Ishikawa (cell line): ENCODE data around the gene PDE4D.

Experiments used
- EGR1 ChIP-seq: IDR thresholded peaks from 2 replicates; pipeline ENCODE4 v1.6.1; 2012
- EP300 ChIP-seq: IDR thresholded peaks from 2 replicates; pipeline ENCODE4 v1.6.1; 2012; ENCODE audit warnings: borderline replicate concordance
- FOXM1 ChIP-seq: IDR thresholded peaks from 2 replicates; pipeline ENCODE4 v1.6.1; 2012; ENCODE audit warnings: low read depth, borderline replicate concordance
- NFIC ChIP-seq: IDR thresholded peaks from 2 replicates; pipeline ENCODE4 v1.6.1; 2012
- RAD21 ChIP-seq: IDR thresholded peaks from 2 replicates; pipeline ENCODE4 v1.6.1; 2012; ENCODE audit warnings: low read depth
- TAF1 ChIP-seq: IDR thresholded peaks from 2 replicates; pipeline ENCODE4 v1.6.1; 2012; ENCODE audit warnings: low read depth, mild to moderate bottlenecking
- TCF12 ChIP-seq: IDR thresholded peaks from 2 replicates; pipeline ENCODE4 v1.6.1; 2012; ENCODE audit warnings: low read depth
- YY1 ChIP-seq: IDR thresholded peaks from 2 replicates; pipeline ENCODE4 v1.6.1; 2012; ENCODE audit warnings: low read depth
- TF ChIP-seq, protein P1 (sequence below): IDR thresholded peaks from 2 replicates; pipeline ENCODE4 v1.6.1; 2012; ENCODE audit warnings: low read depth, mild to moderate bottlenecking
- TF ChIP-seq, protein P2 (sequence below): IDR thresholded peaks from 2 replicates; pipeline ENCODE4 v1.6.1; 2012

DNA sequence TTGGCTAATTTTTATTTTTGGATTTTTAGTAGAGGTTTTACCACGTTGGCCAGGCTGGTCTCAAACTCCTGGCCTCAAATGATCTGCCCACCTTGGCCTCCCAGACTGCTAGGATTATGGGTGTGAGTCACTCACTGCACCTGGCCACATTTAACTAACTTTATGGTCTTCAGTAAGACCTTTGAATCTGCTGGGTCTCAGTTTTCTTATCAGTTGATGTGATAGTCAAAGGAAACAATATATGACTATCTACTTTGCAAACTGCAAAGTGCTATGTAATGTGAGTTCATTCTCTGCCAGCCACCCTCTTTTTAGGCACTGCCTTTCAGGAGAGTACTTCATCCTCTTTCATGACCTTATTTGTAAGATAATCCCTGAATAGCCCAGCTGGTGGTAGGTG is 474.7 kb downstream of the PDE4D start:
- TF ChIP-seq, protein P1, sequence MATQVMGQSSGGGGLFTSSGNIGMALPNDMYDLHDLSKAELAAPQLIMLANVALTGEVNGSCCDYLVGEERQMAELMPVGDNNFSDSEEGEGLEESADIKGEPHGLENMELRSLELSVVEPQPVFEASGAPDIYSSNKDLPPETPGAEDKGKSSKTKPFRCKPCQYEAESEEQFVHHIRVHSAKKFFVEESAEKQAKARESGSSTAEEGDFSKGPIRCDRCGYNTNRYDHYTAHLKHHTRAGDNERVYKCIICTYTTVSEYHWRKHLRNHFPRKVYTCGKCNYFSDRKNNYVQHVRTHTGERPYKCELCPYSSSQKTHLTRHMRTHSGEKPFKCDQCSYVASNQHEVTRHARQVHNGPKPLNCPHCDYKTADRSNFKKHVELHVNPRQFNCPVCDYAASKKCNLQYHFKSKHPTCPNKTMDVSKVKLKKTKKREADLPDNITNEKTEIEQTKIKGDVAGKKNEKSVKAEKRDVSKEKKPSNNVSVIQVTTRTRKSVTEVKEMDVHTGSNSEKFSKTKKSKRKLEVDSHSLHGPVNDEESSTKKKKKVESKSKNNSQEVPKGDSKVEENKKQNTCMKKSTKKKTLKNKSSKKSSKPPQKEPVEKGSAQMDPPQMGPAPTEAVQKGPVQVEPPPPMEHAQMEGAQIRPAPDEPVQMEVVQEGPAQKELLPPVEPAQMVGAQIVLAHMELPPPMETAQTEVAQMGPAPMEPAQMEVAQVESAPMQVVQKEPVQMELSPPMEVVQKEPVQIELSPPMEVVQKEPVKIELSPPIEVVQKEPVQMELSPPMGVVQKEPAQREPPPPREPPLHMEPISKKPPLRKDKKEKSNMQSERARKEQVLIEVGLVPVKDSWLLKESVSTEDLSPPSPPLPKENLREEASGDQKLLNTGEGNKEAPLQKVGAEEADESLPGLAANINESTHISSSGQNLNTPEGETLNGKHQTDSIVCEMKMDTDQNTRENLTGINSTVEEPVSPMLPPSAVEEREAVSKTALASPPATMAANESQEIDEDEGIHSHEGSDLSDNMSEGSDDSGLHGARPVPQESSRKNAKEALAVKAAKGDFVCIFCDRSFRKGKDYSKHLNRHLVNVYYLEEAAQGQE, result no peak
- TF ChIP-seq, protein P2, sequence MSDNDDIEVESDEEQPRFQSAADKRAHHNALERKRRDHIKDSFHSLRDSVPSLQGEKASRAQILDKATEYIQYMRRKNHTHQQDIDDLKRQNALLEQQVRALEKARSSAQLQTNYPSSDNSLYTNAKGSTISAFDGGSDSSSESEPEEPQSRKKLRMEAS, result no peak
- TF ChIP-seq TAF1, result no peak
- no peak for TF ChIP-seq TCF12
- no peak for TF ChIP-seq EP300
- TF ChIP-seq EGR1, result no peak
- no peak for TF ChIP-seq FOXM1
- TF ChIP-seq RAD21, result no peak
- no peak for TF ChIP-seq NFIC
- TF ChIP-seq YY1, result no peak
